Stimulated activated CD4-positive, alpha-beta T cell treated with anti-CD3 and anti-CD28 coated beads, TNF-alpha, amount 100 ng/mL, for 4 hours (primary cell): Measurements from ENCODE around the gene GAR1.
"Not testable (repeated sequence)": the region's sequence is repeated elsewhere in the genome, so short reads cannot be mapped to it uniquely, and the experiment has no call there.

Experiments used
- DNase-seq, 3 experiments: peaks; one replicate each; pipeline ENCODE4 v3.0.0-alpha.2; 2020; ENCODE audit warnings: low read depth in 3 of 3

The GAR1 gene

DNA sequence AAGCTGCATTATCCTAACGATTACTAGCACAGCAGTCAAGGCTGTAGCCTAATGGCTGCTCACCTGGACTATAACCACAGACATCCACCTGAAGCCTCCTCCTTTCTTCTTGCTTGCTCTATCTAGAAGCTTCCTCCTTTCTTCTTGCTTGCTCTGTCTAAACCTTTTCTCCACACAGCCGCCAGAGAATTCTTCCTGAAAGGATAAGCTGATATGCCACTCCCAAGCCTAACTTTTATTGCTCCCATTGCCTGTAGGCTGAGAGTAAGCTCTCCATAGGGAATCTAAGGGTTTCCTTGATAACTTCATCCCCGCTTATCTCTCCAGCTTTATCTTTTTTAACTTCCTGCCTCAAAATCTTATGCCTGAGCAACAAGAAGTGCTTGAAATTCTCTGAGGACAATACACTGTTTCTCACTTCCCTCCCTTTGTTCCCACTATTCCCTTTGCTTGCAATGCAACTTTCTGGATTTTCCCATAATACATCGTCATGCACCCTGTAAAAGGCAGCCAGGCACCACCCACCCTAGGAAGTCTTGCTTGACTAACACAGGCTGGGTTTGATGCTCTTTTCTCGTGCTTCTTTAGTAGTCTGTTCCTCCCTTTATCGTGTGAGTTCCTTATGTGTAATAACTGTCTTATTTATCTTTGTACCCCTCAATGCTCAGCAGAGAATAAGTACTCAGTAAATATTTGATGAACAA, 31.0 kb downstream of the GAR1 start:
- DNase-seq = no peak

DNA sequence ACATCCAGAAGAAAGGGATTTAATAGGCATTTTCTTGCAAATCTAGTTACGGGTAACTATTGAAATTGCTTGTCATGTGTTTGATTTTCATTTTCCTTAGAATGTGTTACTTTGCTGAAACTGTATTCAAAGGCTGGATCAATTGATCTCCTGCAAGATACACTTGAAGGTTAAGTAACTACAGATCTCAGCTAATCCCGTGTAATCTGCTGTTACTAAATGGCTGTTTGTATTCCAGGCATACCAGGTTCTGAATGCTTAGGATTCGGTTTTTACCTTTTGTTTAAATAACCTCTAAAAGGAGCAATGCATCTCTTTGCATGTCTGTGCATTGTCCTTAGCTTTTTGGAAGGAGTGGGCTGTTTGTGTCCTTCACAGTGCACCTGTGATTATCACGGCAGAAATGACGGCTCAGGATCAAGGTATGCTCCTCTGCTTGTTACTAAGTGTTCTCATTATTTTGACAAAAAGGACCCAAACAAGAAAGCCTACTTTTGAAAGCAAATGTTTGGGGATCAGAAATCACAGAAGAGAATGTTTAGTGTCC, 32.4 kb downstream of the GAR1 start, which contains the start of gene LRIT3:
Gene LRIT3 (plus strand): TSS at position 212 of the 547 bp plus-strand sequence. CDS start 95 bp downstream, at position 307.
- DNase-seq = no peak

DNA sequence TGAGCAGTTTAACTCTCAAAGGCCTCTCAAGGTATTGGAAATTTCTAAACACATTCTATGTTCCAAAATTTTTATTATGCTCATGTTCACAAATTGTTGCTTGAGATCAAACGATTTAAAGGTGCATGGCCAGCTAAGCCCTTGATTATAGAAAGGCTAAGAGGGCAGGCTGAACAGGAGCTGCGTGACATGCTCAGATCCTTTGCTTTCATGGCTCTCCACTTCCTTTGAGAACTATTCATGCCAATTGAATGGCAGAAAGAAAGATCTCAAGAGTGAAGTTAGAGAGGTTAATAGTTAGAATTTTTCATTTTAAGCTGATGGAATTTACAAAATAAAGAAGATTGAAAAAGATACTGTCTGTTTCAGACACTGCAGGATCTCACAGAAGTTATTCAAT, 32.9 kb downstream of the GAR1 start:
- DNase-seq = no peak

DNA sequence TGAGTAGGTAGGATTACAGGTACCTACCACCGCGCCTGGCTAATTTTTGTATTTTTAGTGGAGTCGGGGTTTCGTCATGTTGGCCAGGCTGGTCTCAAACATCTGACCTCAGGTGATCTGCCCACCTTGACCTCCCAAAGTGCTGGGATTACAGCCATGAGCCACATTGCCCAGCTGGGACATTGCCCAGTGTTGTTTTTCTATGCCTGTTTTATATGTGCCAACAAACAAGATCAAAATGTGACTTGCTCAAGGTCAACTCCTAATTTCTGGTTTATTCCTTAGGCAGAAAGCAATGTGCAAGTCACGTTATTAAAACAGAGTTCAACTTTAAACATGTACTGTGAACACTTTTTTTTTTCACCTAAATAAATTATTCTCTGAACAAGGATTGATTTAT, 35.0 kb downstream of the GAR1 start:
- DNase-seq = no peak

DNA sequence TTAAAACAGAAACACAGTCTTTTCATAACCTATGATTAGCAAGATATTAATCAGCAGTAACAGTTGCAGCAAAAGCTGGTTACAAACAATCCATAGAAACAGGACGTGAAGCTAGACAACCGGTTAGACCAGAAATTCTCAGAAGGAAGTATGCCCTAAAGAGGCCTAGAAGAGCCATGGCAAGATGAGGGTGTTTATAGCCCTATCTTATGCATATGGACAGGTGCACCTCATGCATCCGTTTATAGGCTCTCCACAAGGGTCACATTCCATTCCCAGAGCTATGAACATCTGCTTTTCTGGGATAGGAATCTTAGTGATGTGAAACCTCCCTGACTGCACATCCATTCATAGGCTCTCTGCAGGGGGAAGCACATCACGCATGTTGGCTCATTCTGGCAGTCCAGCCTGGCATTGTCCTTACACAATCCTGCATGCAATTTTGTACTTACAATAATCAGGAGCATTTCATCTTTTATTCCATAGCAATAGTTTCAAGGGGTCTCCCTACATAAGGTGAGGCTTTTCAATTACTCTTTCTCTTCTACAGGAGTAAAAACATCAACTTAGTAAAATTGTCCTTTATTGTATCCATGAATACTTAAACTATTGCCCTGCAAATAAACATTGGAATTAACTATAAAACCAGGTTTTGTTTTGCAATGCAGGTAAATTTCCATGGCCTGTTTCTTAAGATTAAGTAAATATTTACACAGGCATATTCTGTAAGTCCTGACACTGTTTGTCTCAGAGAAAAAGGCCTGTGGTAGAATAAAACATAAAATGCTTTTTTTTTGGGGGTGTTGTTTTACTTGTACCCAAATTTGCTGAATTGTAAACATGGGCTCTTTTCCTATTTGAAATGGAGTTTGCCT, 44.1 kb downstream of the GAR1 start:
- not testable (repeated sequence) for DNase-seq

DNA sequence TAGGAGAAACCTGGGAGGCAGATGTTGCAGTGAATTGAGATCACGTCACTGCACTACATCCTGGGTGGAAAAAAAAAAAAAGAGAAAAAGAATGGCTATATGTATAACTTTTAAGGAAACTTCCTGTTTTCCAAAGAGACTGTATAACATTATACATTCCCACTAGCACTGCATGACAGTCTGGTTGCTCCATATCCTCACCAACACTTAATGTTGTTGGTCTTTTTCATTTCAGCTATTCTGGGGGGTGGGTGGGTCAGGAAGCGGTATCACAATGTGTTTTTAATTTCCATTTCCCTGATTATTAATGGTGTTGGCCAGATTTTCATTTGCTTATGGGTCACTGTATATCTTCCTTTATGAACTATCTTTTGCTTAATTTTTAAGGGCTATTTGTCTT, 45.7 kb downstream of the GAR1 start:
- no peak for DNase-seq

DNA sequence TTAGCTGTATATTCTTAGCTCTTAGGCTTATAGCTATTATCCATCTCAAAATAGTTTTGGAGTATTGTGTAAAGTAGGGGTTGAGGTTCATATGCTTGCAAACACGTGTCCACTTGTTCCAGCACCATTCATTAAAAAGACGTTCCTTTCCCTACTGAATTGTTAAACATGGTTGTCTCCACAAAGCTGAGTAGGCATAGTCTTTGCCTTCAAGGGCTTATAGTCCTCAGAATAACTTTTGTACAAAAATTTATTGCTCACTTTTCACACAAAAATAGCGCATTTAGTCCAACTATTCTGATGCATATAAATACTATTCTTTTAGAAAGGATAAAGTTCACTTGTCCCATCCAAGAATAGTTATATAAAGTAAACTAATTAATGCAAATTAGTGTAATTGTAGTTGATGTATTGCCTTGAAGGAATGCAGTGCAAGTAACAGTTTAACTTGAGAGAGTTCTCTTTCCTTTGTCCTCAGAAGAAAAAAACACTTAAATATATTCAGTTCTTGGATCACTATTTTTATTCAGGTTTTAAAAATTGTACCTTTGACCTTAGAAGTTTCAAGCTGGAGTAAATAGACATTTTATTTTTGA, 46.5 kb downstream of the GAR1 start:
- DNase-seq = no peak

DNA sequence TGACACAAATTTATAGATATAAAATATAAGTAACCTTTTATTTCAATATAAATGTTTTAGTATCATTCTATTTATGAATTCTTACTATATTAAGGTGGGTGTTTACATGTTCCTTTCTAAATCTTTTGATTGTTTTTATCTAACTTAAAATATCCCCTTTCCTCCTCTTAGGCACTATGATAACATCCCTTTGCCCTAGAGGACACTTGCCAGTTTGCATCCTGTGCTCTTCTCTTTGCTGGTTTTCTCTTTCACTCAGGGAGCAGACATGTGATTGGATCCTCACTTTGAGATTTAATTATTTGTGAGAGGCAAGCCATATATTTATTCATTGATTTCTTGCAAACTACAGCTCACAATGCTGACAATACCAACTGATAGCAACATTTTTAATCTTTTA, 48.6 kb downstream of the GAR1 start:
- no peak for DNase-seq

DNA sequence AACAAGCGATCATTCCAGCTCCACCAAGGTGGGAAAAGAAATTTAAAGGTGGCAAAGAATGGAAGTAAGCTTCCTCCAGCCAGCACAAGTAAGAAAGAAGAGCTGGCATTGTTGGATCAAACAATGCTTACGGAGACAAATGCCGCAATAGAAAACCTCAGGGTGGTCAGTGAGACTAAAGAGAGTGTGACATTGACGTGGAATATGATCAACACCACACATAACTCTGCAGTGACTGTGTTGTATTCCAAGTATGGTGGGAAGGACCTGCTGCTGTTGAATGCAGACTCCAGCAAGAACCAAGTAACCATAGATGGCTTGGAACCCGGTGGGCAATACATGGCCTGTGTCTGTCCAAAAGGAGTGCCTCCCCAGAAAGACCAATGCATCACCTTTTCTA, 54.5 kb downstream of the GAR1 start:
- DNase-seq = no peak

DNA sequence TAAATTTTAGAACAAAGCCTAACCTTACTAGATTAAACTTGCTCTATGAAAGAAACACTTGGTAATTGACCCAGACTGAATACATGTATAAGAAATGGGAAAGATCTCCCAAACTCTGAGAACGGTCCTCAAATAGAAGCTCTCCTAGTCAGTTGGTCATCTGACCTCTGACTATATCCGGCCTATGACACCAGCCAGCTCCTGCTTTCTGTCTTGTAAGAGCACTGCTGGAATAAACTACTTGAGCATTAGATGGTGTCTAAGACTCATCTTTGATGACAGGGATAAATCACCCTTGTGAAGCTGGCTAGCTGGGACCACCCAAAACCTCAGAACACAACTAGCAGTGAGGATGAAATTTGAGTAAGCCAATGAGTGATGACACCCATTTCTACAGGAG, 56.5 kb downstream of the GAR1 start:
- no peak for DNase-seq

DNA sequence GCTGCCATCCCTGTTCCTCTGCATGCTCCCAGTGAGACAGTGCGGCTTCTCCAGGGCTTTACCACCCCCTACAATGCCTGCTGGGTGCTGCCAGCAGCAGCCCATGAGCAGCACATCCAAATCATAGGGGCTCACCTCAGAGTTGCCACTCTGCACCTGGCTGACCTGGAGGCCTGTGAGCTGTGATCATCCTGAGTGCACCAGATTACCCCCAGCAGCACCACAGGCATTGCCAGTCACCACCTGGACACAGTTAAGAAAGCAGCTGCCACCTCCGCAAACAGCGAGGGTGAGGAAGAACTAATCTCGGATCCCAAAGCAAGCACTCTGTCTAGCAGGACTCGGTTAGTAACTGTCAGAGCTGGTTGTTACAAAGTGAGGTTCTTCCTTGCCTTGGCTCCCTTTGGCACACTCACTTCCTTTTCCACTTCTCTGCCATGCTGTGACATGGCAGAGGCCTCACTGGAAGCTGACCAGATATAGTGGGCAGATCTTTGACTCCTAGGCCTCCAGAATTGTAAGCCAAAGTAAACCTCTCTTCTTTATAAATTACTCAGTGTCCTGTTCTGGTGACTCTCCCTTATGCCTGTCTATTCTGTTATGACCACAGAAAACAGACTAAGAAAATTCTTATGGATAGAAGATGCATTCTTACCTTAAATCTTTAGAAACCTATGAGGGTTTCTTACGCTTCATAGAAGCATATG, 57.5 kb downstream of the GAR1 start:
- no peak for DNase-seq

DNA sequence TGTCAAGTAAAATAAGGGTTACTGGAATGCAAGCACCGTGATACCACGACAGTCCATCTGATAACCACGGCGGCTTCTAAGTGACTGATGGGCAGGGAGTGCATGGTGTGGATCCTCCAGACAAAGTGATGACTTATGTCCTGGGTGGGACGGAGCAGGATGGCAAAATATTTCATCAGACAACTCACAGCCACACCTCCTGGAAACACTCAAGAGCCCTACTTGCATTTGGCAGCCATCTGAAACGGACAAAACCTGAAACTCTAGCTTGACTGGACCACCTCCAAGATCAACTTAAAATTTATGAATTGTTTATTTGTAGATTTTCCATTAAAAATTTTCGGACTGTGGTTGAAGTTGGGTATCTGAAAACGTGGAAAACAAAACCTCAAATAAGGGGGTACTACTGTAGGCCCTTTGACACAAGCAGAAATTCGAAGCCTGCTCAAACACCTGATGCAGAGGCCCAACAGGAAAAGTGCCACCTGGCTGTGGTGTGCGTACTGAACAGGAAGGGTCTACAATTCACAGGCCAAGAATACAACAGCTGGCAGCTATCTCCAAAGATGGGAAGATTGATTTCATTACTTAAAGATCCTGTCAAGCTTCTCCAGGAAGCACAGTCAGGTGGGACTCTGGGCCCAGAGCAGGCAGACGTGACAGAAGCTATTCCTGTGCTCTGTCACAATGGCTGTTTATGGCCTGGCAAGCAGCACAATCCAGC, 58.4 kb downstream of the GAR1 start:
- no peak for DNase-seq
